Neural progenitor cell (in vitro differentiated cells): ENCODE results near the gene BOLL. TPM values are rescaled to one million over a fixed set of nuclear protein-coding genes. Genes with fewer than 3 reads are reported as not detected.
A peak's percentile ranks its signal among the peaks of the same experiment; 100 is the strongest.

Experiments used
- DNase-seq: peaks from one replicate; pipeline ENCODE4 v3.0.0-alpha.2; 2016; ENCODE audit warnings: low spot score
- H2AFZ ChIP-seq: fragments of 200-600 bp; sonication (generic); replicated peaks from 2 replicates; pipeline ENCODE4 v1.6.1; 2016; ENCODE audit warnings: antibody characterized with exemption
- H3F3A ChIP-seq: fragments of 200-600 bp; sonication (generic); 2 replicates; pipeline ENCODE4 v1.6.1; 2016; ENCODE audit warnings: antibody characterized with exemption, low read depth
- H3K27ac ChIP-seq: fragments of 200-600 bp; sonication (generic); 2 replicates; pipeline ENCODE4 v1.5.1; 2016; ENCODE audit warnings: mild to moderate bottlenecking
- H3K27me3 ChIP-seq: fragments of 200-600 bp; sonication (generic); 2 replicates; pipeline ENCODE4 v1.6.1; 2016; ENCODE audit warnings: mild to moderate bottlenecking, moderate library complexity
- H3K36me3 ChIP-seq: fragments of 200-600 bp; sonication (generic); 2 replicates; pipeline ENCODE4 v1.5.1; 2016
- H3K4me1 ChIP-seq: fragments of 200-600 bp; sonication (generic); 2 replicates; pipeline ENCODE4 v1.6.1; 2016; ENCODE audit warnings: mixed run types
- H3K4me2 ChIP-seq: fragments of 200-600 bp; sonication (generic); 2 replicates; pipeline ENCODE4 v1.6.1; 2016
- H3K4me3 ChIP-seq: fragments of 200-600 bp; sonication (generic); 2 replicates; pipeline ENCODE4 v1.5.1; 2016
- H3K79me2 ChIP-seq: fragments of 200-600 bp; sonication (generic); 2 replicates; pipeline ENCODE4 v1.6.1; 2016; ENCODE audit warnings: low read depth
- H3K9ac ChIP-seq: fragments of 200-600 bp; sonication (generic); 2 replicates; pipeline ENCODE4 v1.6.1; 2016
- H3K9me3 ChIP-seq: fragments of 200-600 bp; sonication (generic); 2 replicates; pipeline ENCODE4 v1.5.1; 2016; ENCODE audit warnings: low read depth
- H4K20me1 ChIP-seq: fragments of 200-600 bp; sonication (generic); 2 replicates; pipeline ENCODE4 v1.6.1; 2016; ENCODE audit warnings: low read depth
- H3K27ac Mint-ChIP-seq: 3 replicates; pipeline ENCODE4 v1.8.0; 2021; ENCODE audit warnings: mixed read lengths
- H3K27me3 Mint-ChIP-seq: 2 replicates; pipeline ENCODE4 v1.8.0; 2022; ENCODE audit warnings: low read depth, mild to moderate bottlenecking, inconsistent platforms, moderate library complexity, mixed read lengths; ENCODE audit not compliant: insufficient read depth
- H3K36me3 Mint-ChIP-seq: 3 replicates; pipeline ENCODE4 v1.8.0; 2021; ENCODE audit warnings: mixed read lengths
- H3K4me1 Mint-ChIP-seq: 3 replicates; pipeline ENCODE4 v1.8.0; 2021; ENCODE audit warnings: mixed read lengths
- H3K4me3 Mint-ChIP-seq: 3 replicates; pipeline ENCODE4 v1.8.0; 2021; ENCODE audit warnings: mild to moderate bottlenecking, moderate library complexity, mixed read lengths
- H3K9me3 Mint-ChIP-seq: 3 replicates; pipeline ENCODE4 v1.8.0; 2020; ENCODE audit warnings: mixed read lengths
- EZH2 ChIP-seq: fragments of 200-600 bp; sonication (generic); IDR thresholded peaks from 2 replicates; pipeline ENCODE4 v1.6.1; 2017; ENCODE audit warnings: antibody characterized with exemption, mild to moderate bottlenecking, moderate library complexity
- EZH2phosphoT487 ChIP-seq: fragments of 200-600 bp; sonication (generic); IDR thresholded peaks from 2 replicates; pipeline ENCODE4 v1.6.1; 2017; ENCODE audit warnings: antibody characterized with exemption
- total RNA-seq: library from RNA; depleted of rRNA; stranded (reverse); fragments of >200 nt; gene quantifications from 2 replicates; pipeline ENCODE4 v1.2.3, GENCODE V29; 2015; ENCODE audit warnings: low replicate concordance
- TF ChIP-seq, protein P1 (sequence below): fragments of 200-600 bp; sonication (generic); IDR thresholded peaks from 2 replicates; pipeline ENCODE4 v1.5.1; 2017; ENCODE audit warnings: antibody characterized with exemption, mild to moderate bottlenecking

The BOLL gene
- total RNA-seq, 1 donor from 2014 or later = not detected

DNA sequence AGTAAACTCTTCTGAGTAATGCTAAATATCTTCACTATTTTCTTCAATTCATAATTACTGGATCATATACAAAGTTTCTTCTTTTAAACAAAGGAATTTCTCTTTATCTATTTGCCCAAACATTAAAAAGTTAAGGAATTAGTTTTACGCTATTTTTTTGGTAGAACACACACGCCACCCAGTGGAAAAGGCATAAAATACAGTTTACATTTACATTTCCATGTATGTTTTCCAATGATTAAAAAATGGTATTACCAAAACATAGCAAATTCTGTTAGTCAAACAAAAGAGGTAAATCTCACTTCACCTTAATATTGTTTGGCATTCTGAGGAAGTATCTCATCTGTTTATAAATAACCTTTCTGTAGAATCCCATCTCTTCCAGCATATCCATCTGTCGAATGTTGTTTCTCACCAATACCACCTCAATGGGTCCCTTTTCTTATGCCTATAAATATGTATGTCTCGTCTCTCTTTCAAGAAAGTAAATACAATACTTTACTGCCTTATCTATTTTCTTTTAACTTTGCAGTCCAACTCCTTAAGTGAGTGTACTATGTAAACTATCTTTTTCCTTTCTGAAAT, 7.2 kb downstream of the BOLL start:
- no peaks in the 10 kb centered on the region for H3K9me3 Mint-ChIP-seq
- no peak overlapping the region for H3K27ac Mint-ChIP-seq
- no peak for TF ChIP-seq EZH2phosphoT487
- TF ChIP-seq, protein P1, sequence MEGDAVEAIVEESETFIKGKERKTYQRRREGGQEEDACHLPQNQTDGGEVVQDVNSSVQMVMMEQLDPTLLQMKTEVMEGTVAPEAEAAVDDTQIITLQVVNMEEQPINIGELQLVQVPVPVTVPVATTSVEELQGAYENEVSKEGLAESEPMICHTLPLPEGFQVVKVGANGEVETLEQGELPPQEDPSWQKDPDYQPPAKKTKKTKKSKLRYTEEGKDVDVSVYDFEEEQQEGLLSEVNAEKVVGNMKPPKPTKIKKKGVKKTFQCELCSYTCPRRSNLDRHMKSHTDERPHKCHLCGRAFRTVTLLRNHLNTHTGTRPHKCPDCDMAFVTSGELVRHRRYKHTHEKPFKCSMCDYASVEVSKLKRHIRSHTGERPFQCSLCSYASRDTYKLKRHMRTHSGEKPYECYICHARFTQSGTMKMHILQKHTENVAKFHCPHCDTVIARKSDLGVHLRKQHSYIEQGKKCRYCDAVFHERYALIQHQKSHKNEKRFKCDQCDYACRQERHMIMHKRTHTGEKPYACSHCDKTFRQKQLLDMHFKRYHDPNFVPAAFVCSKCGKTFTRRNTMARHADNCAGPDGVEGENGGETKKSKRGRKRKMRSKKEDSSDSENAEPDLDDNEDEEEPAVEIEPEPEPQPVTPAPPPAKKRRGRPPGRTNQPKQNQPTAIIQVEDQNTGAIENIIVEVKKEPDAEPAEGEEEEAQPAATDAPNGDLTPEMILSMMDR = peak; percentile 90
- no peaks in the 10 kb centered on the region for H3K79me2 ChIP-seq
- H4K20me1 ChIP-seq = no peaks in the 10 kb centered on the region
- no peak overlapping the region for H2AFZ ChIP-seq
- H3K4me1 Mint-ChIP-seq = no peaks in the 10 kb centered on the region
- H3K4me2 ChIP-seq = no peak overlapping the region
- no peak overlapping the region for H3K27ac ChIP-seq
- no peaks in the 10 kb centered on the region for H3K4me1 ChIP-seq
- H3K4me3 Mint-ChIP-seq = no peak overlapping the region
- no peaks in the 10 kb centered on the region for H3K27me3 Mint-ChIP-seq
- no peaks in the 10 kb centered on the region for H3K36me3 ChIP-seq
- H3K4me3 ChIP-seq = no peak overlapping the region
- no peaks in the 10 kb centered on the region for H3K36me3 Mint-ChIP-seq
- H3F3A ChIP-seq = peaks cover 5% of the 10 kb centered on the region
- no peak for DNase-seq
- no peak overlapping the region for H3K9ac ChIP-seq
- H3K27me3 ChIP-seq = peaks cover 7% of the 10 kb centered on the region
- no peaks in the 10 kb centered on the region for H3K9me3 ChIP-seq

DNA sequence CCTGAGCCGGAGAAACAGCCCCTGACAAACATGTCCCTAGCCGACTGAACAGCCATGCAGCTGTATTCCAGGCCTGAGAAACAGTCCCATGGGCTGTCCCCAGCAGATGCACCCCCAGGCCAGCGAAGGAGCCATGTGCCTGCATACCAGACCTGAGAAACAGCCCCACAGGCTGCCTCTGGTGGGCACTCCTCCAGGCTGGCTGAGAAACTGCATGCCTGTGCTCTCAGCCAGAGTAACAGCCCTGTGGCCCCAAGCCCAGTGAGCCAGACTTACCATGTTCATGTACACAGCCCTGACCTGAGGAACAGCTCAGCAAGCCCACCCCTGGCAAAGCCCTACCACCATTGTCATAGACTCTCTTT, 24.8 kb downstream of the BOLL start:
- H3F3A ChIP-seq = no peaks in the 10 kb centered on the region
- no peak overlapping the region for H3K4me2 ChIP-seq
- H3K9me3 ChIP-seq = no peaks in the 10 kb centered on the region
- H3K36me3 ChIP-seq = no peaks in the 10 kb centered on the region
- H4K20me1 ChIP-seq = no peaks in the 10 kb centered on the region
- no peaks in the 10 kb centered on the region for H3K36me3 Mint-ChIP-seq
- no peaks in the 10 kb centered on the region for H3K4me1 Mint-ChIP-seq
- no peak for DNase-seq
- no peak overlapping the region for H3K27ac ChIP-seq
- H3K27ac Mint-ChIP-seq = no peak overlapping the region
- no peak for TF ChIP-seq EZH2phosphoT487
- TF ChIP-seq EZH2 = no peak
- TF ChIP-seq, protein P1 = no peak
- no peaks in the 10 kb centered on the region for H3K79me2 ChIP-seq
- H3K9ac ChIP-seq = no peak overlapping the region
- no peak overlapping the region for H2AFZ ChIP-seq
- H3K27me3 Mint-ChIP-seq = peaks cover 2% of the 10 kb centered on the region
- H3K4me3 Mint-ChIP-seq = no peak overlapping the region
- no peak overlapping the region for H3K4me3 ChIP-seq
- H3K9me3 Mint-ChIP-seq = peaks cover 10% of the 10 kb centered on the region
- no peaks in the 10 kb centered on the region for H3K27me3 ChIP-seq
- no peaks in the 10 kb centered on the region for H3K4me1 ChIP-seq

DNA sequence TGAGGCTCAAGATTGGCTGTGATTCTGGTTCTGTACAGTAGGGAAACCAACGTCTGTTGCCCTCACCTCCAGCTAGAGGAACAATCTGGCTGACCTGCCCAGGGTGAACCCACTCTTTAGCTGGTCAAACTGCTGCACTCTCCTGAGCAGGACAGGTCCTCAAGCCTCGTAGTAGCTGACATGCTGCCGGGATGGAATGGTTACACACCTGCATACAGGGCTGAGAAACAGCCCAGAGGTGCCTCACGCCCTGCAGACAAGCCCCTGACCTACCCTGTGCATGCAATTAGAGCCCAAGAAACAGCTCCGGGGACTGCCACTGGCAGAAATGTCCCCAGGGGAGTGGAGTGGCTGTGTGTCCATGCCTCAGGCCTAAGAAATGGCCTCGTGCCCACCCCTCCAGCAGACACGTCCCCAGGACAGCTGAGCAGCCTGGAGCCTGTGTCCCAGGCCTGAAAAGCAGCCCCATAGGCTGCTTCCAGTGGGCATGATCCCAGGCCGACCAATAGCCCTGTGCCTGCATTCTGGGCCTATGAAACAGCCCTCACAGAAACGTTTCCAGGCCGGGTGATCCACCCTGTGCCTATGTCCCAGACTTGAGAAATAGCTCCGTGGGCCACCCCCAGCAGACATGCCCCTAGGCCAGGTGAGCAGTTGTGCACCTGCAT, 25.4 kb downstream of the BOLL start:
- Histone ChIP-seq H3K79me2 (no peaks in the 10 kb centered on the region), H2AFZ (no peak overlapping the region), H3K4me2 (no peak overlapping the region), H3K36me3 (no peaks in the 10 kb centered on the region), H3K9me3 (no peaks in the 10 kb centered on the region), H3K27me3 (no peaks in the 10 kb centered on the region), H3K4me1 (no peaks in the 10 kb centered on the region), H3K4me3 (no peak overlapping the region), H3K27ac (no peak overlapping the region), H3K9ac (no peak overlapping the region), H3F3A (no peaks in the 10 kb centered on the region), H4K20me1 (no peaks in the 10 kb centered on the region)
- no peak for DNase-seq
- Mint-ChIP-seq H3K27ac (no peak overlapping the region), H3K9me3 (peaks cover 10% of the 10 kb centered on the region), H3K4me3 (no peak overlapping the region), H3K4me1 (no peaks in the 10 kb centered on the region), H3K36me3 (no peaks in the 10 kb centered on the region), H3K27me3 (peaks cover 2% of the 10 kb centered on the region)
- TF ChIP-seq EZH2phosphoT487 (no peak), EZH2 (no peak)
- TF ChIP-seq, protein P1 = no peak
